ENCODE results near the gene PNCK.
"Not testable (repeated sequence)": the region's sequence is repeated elsewhere in the genome, so short reads cannot be mapped to it uniquely, and the experiment has no call there.

Gene PNCK

DNA sequence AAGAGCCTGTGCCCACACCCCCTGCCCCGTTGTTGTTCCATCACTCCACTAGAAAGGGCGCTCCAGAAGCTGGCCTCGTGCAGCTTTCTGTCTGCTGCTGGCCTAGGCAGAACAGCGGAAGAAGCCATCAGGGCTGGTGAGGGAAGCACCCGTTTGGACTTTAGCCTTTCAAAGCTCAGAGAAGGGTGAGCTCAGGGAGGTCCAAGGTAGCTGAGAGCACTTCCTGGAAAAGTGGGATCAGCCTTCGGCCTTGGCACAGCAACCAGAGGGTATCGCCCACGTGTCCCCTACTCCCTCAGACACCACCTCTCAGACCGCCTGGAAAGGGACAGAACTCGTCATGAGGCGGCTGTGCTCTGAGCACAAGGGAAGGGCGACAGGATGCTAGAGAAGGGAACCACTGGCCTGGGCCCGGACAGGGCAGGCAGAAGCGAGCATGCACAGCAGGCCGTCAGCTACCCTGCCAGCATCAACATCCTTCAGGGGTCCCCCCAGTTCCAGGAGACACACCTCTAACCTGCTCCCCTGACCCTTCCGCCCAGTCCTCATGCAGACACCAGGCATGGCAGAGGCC lies 25.7 kb upstream of the PNCK start:
- DNase-seq (ENCODE audit: low spot score): not testable (repeated sequence)

- DNase-seq (ENCODE audit: low spot score): no peak
These were observed 24.6 kb upstream of the PNCK start for GRCh38 chrX:153697924-153698865.

- not testable (repeated sequence) for DNase-seq (ENCODE audit: low spot score)
These were observed 23.5 kb upstream of the PNCK start for GRCh38 chrX:153696986-153697722.

- DNase-seq (ENCODE audit: low spot score): not testable (repeated sequence)
These were observed 22.9 kb upstream of the PNCK start for GRCh38 chrX:153696538-153696937.

- no peak for DNase-seq (ENCODE audit: low spot score)
These were observed 22.5 kb upstream of the PNCK start for GRCh38 chrX:153696100-153696499.

DNA sequence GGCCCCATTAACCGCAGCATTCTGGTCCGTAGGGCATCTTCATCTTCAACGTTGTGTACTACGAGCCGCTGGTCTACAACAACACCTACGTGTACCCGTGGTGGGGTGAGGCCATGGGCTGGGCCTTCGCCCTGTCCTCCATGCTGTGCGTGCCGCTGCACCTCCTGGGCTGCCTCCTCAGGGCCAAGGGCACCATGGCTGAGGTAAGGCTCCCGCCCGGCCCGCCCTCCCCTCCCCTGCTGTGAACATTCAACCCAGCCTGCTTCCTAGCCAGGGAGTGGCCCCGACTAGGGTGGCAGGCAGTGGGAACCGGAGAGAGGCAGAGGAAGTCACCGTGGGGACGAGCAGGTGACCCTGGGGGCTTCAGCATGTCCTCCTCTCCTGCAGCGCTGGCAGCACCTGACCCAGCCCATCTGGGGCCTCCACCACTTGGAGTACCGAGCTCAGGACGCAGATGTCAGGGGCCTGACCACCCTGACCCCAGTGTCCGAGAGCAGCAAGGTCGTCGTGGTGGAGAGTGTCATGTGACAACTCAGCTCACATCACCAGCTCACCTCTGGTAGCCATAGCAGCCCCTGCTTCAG lies 21.2 kb upstream of the PNCK start:
- DNase-seq (ENCODE audit: low spot score): no peak

DNA sequence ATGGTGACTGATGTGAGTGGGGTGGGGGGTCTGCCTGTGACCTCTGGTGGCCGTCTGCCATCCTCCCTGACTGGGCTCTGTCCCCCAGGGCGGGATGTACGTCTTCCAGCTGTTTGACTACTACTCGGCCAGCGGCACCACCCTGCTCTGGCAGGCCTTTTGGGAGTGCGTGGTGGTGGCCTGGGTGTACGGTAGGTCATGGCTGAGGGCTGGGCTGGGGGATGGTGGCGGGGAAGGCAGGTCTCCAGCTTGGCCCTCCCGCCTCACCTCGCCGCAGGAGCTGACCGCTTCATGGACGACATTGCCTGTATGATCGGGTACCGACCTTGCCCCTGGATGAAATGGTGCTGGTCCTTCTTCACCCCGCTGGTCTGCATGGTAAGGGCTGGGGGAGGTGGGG lies 20.6 kb upstream of the PNCK start:
- DNase-seq (ENCODE audit: low spot score): not testable (repeated sequence)

DNA sequence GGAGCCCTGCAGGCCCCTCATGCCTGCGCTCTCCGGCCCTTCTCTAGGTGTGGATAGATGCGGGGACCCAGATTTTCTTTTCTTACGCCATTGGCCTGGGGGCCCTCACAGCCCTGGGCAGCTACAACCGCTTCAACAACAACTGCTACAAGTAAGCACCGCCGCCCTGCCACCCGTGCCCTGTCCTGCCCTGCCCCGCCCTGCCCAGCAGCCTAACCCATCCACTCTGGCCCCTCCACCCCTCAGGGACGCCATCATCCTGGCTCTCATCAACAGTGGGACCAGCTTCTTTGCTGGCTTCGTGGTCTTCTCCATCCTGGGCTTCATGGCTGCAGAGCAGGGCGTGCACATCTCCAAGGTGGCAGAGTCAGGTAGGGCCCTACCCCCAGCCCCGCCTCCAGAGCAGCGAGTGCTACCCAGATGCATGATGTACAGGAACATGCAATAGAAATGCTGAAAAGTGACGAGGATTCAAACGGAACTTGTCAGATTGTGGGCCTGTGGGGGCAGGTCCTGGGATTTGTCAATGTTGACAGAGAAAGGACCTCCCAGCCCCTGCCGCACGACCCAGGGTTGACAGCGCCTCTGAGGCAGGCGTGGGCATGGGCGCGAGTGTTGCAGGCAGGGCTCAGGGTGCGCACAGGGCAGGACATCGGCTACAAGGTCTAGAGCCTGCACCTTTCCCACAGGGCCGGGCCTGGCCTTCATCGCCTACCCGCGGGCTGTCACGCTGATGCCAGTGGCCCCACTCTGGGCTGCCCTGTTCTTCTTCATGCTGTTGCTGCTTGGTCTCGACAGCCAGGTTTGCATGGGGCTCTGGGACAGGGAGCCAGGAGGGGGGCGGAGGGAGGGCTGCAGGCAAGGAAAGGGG lies 19.8 kb upstream of the PNCK start:
- DNase-seq (ENCODE audit: low spot score): no peak

GRCh38 chrX:153692611-153693156 lies 19.1 kb upstream of the PNCK start:
- no peak for DNase-seq (ENCODE audit: low spot score)

GRCh38 chrX:153692003-153692402 lies 18.4 kb upstream of the PNCK start:
- DNase-seq (ENCODE audit: low spot score): no peak

DNA sequence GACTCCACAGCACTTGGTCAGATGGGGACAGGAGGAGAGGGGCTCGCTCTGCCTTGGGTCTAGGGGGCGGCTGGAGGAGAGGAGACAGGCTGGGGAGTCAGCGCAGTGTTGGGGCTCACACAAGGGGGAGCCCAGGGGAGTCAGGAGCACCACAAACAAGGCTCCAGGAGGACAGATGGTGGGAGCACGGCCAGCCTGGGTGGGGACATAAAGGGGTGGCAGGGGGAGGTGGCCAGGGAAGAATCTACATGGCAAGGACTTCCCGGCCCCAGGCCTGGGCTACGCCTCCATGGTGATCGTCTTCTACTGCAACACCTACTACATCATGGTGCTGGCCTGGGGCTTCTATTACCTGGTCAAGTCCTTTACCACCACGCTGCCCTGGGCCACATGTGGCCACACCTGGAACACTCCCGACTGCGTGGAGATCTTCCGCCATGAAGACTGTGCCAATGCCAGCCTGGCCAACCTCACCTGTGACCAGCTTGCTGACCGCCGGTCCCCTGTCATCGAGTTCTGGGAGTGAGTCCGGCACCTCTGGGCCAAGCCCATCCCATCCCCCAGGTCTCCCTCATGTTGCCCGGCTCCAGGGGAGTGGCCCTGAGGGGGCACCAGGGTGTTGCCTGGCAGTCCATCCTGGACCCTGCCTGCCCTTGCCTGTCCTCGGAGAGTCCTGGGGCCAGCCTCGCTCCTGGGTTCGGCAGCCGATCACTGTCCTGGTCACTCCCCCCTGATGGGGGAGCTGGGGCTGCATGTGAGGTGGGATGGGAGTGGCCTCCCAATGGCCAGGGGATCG lies 17.6 kb upstream of the PNCK start:
- not testable (repeated sequence) for DNase-seq (ENCODE audit: low spot score)

- DNase-seq (ENCODE audit: low spot score): no peak
These were observed 16.9 kb upstream of the PNCK start for GRCh38 chrX:153690466-153690865.

GRCh38 chrX:153689654-153690465 lies 16.2 kb upstream of the PNCK start:
- no peak for DNase-seq (ENCODE audit: low spot score)

- DNase-seq (ENCODE audit: low spot score): no peak
These were observed 15.4 kb upstream of the PNCK start for GRCh38 chrX:153688911-153689590.

GRCh38 chrX:153688506-153688905 lies 14.9 kb upstream of the PNCK start:
- no peak for DNase-seq (ENCODE audit: low spot score)

GRCh38 chrX:153688071-153688470 lies 14.5 kb upstream of the PNCK start:
- no peak for DNase-seq (ENCODE audit: low spot score)

GRCh38 chrX:153687121-153688039 lies 13.8 kb upstream of the PNCK start, which contains the start of gene SLC6A8:
Gene SLC6A8 (plus strand): TSS chrX:153687926. CDS start chrX:153688575, 649 bp downstream.
- peak; percentile 15 for DNase-seq (ENCODE audit: low spot score)

GRCh38 chrX:153686711-153687110 lies 13.1 kb upstream of the PNCK start:
- no peak for DNase-seq (ENCODE audit: low spot score)

All from NAMALWA (cell line).